ENCODE data around the gene TEFM.

The TEFM gene

GRCh38 chr17:30897311-30897710 is 8.7 kb downstream of the TEFM start:
- no peak overlapping the region for H3K4ac ChIP-seq (ENCODE audit: low read length)
- H3K4me2 ChIP-seq (ENCODE audit: insufficient read depth, low read length, poor library complexity, severe bottlenecking): no peak overlapping the region
- no peak overlapping the region for H3K14ac ChIP-seq (ENCODE audit: low read length)
- WGBS, 2 donors (ENCODE audit: extremely low coverage in 2 of 2, insufficient read length in 2 of 2, insufficient replicate concordance in 1 of 2): no CpG with 5 or more reads among the region's 5 CpGs
- H3K4me3 ChIP-seq (ENCODE audit: low read length in 2 of 2): no peak overlapping the region
- DNase-seq (ENCODE audit: low spot score): no peak
- H3K4me1 ChIP-seq (ENCODE audit: control insufficient read depth in 2 of 2, insufficient read depth in 1 of 2, low read depth in 1 of 2, low read length in 2 of 2): no peaks in the 10 kb centered on the region
- H2AK5ac ChIP-seq (ENCODE audit: low read depth, low read length): no peak overlapping the region
- no peak overlapping the region for H2BK12ac ChIP-seq (ENCODE audit: low read length)
- no peak overlapping the region for H3K27ac ChIP-seq (replicated peaks; ENCODE audit: low read length)
- H3K79me1 ChIP-seq (ENCODE audit: low read depth, low read length): no peaks in the 10 kb centered on the region
- H3K27me3 ChIP-seq (ENCODE audit: control insufficient read depth in 3 of 3, insufficient read depth in 3 of 3, low read depth in 1 of 3, low read length in 3 of 3): no peaks in the 10 kb centered on the region
- H4K8ac ChIP-seq (ENCODE audit: low read depth, low read length): no peak overlapping the region
- H2BK120ac ChIP-seq (ENCODE audit: low read depth, low read length): no peak overlapping the region
- no peaks in the 10 kb centered on the region for H3K9me3 ChIP-seq (replicated peaks in 1 of 2; ENCODE audit: control insufficient read depth in 2 of 2, insufficient read depth in 1 of 2, low read depth in 1 of 2, low read length in 2 of 2)
- H2BK5ac ChIP-seq (ENCODE audit: low read length): no peak overlapping the region
- no peak overlapping the region for H3K9ac ChIP-seq (ENCODE audit: low read depth, low read length, poor library complexity)
- no peak overlapping the region for H3K23ac ChIP-seq (ENCODE audit: low read depth, low read length, poor library complexity)
- no peak overlapping the region for H2BK15ac ChIP-seq (ENCODE audit: low read length)
- H3K18ac ChIP-seq (ENCODE audit: low read length): no peak overlapping the region
- H3K36me3 ChIP-seq (replicated peaks in 1 of 2; ENCODE audit: control insufficient read depth in 2 of 2, insufficient read depth in 2 of 2, low read length in 2 of 2): peaks cover 4 to 95% of the 10 kb centered on the region in 2 donors
- H4K91ac ChIP-seq (ENCODE audit: low read depth, low read length, poor library complexity): no peak overlapping the region
- no peak overlapping the region for H2AFZ ChIP-seq (ENCODE audit: low read length)

- H3K9me3 ChIP-seq (replicated peaks in 1 of 2; ENCODE audit: control insufficient read depth in 2 of 2, insufficient read depth in 1 of 2, low read depth in 1 of 2, low read length in 2 of 2): no peaks in the 10 kb centered on the region
- WGBS, 2 donors (ENCODE audit: extremely low coverage in 2 of 2, insufficient read length in 2 of 2, insufficient replicate concordance in 1 of 2): no CpG with 5 or more reads among the region's 3 CpGs
- H3K14ac ChIP-seq (ENCODE audit: low read length): no peak overlapping the region
Observed at GRCh38 chr17:30894236-30894635, 11.8 kb downstream of the TEFM start.

GRCh38 chr17:30886187-30886586 is 19.9 kb downstream of the TEFM start:
- Histone ChIP-seq H2BK15ac (ENCODE audit: low read length) (no peak overlapping the region), H3K4ac (ENCODE audit: low read length) (no peak overlapping the region), H2AK5ac (ENCODE audit: low read depth, low read length) (no peak overlapping the region), H2AFZ (ENCODE audit: low read length) (no peak overlapping the region), H2BK12ac (ENCODE audit: low read length) (no peak overlapping the region), H3K9me3 (replicated peaks in 1 of 2; ENCODE audit: control insufficient read depth in 2 of 2, insufficient read depth in 1 of 2, low read depth in 1 of 2, low read length in 2 of 2) (no peaks in the 10 kb centered on the region), H3K4me1 (ENCODE audit: control insufficient read depth in 2 of 2, insufficient read depth in 1 of 2, low read depth in 1 of 2, low read length in 2 of 2) (no peaks in the 10 kb centered on the region), H2BK120ac (ENCODE audit: low read depth, low read length) (no peak overlapping the region), H3K23ac (ENCODE audit: low read depth, low read length, poor library complexity) (no peak overlapping the region), H4K91ac (ENCODE audit: low read depth, low read length, poor library complexity) (no peak overlapping the region), H4K8ac (ENCODE audit: low read depth, low read length) (no peak overlapping the region), H3K18ac (ENCODE audit: low read length) (no peak overlapping the region), H3K9ac (ENCODE audit: low read depth, low read length, poor library complexity) (no peak overlapping the region), H3K27me3 (ENCODE audit: control insufficient read depth in 3 of 3, insufficient read depth in 3 of 3, low read depth in 1 of 3, low read length in 3 of 3) (no peaks in the 10 kb centered on the region), H3K27ac (replicated peaks; ENCODE audit: low read length) (no peak overlapping the region), H3K14ac (ENCODE audit: low read length) (no peak overlapping the region), H2BK5ac (ENCODE audit: low read length) (no peak overlapping the region), H3K4me3 (ENCODE audit: low read length in 2 of 2) (no peak overlapping the region), H3K79me1 (ENCODE audit: low read depth, low read length) (no peaks in the 10 kb centered on the region), H3K36me3 (replicated peaks in 1 of 2; ENCODE audit: control insufficient read depth in 2 of 2, insufficient read depth in 2 of 2, low read length in 2 of 2) (peaks cover 8 to 91% of the 10 kb centered on the region in 2 donors), H3K4me2 (ENCODE audit: insufficient read depth, low read length, poor library complexity, severe bottlenecking) (no peak overlapping the region)
- no peak for DNase-seq (ENCODE audit: low spot score)
- no CpG with 5 or more reads among the region's 5 CpGs for WGBS, 2 donors (ENCODE audit: extremely low coverage in 2 of 2, insufficient read length in 2 of 2, insufficient replicate concordance in 1 of 2)

More at GRCh38 chr17:30894236-30894635, 11.8 kb downstream of the TEFM start:
- Histone ChIP-seq H3K9ac (ENCODE audit: low read depth, low read length, poor library complexity) (no peak overlapping the region), H3K27me3 (ENCODE audit: control insufficient read depth in 3 of 3, insufficient read depth in 3 of 3, low read depth in 1 of 3, low read length in 3 of 3) (no peaks in the 10 kb centered on the region), H3K36me3 (replicated peaks in 1 of 2; ENCODE audit: control insufficient read depth in 2 of 2, insufficient read depth in 2 of 2, low read length in 2 of 2) (peaks cover 8 to 97% of the 10 kb centered on the region in 2 donors), H3K4me1 (ENCODE audit: control insufficient read depth in 2 of 2, insufficient read depth in 1 of 2, low read depth in 1 of 2, low read length in 2 of 2) (no peaks in the 10 kb centered on the region), H3K18ac (ENCODE audit: low read length) (no peak overlapping the region), H3K4me3 (ENCODE audit: low read length in 2 of 2) (no peak overlapping the region), H3K4me2 (ENCODE audit: insufficient read depth, low read length, poor library complexity, severe bottlenecking) (no peak overlapping the region), H4K91ac (ENCODE audit: low read depth, low read length, poor library complexity) (no peak overlapping the region), H4K8ac (ENCODE audit: low read depth, low read length) (no peak overlapping the region), H2BK5ac (ENCODE audit: low read length) (no peak overlapping the region), H3K79me1 (ENCODE audit: low read depth, low read length) (no peaks in the 10 kb centered on the region), H2BK12ac (ENCODE audit: low read length) (no peak overlapping the region), H2AK5ac (ENCODE audit: low read depth, low read length) (no peak overlapping the region), H3K4ac (ENCODE audit: low read length) (no peak overlapping the region), H2BK15ac (ENCODE audit: low read length) (no peak overlapping the region), H2AFZ (ENCODE audit: low read length) (no peak overlapping the region), H3K23ac (ENCODE audit: low read depth, low read length, poor library complexity) (no peak overlapping the region), H2BK120ac (ENCODE audit: low read depth, low read length) (no peak overlapping the region), H3K27ac (replicated peaks; ENCODE audit: low read length) (no peak overlapping the region)
- DNase-seq (ENCODE audit: low spot score): no peak

GRCh38 chr17:30869005-30869404 is 37.0 kb downstream of the TEFM start:
- Histone ChIP-seq H3K4me2 (ENCODE audit: insufficient read depth, low read length, poor library complexity, severe bottlenecking) (no peak overlapping the region), H2AK5ac (ENCODE audit: low read depth, low read length) (no peak overlapping the region), H3K36me3 (replicated peaks in 1 of 2; ENCODE audit: control insufficient read depth in 2 of 2, insufficient read depth in 2 of 2, low read length in 2 of 2) (peaks cover 18 to 95% of the 10 kb centered on the region in 2 donors), H2AFZ (ENCODE audit: low read length) (no peak overlapping the region), H4K8ac (ENCODE audit: low read depth, low read length) (no peak overlapping the region), H3K79me1 (ENCODE audit: low read depth, low read length) (no peaks in the 10 kb centered on the region), H3K27me3 (ENCODE audit: control insufficient read depth in 3 of 3, insufficient read depth in 3 of 3, low read depth in 1 of 3, low read length in 3 of 3) (no peaks in the 10 kb centered on the region), H3K23ac (ENCODE audit: low read depth, low read length, poor library complexity) (no peak overlapping the region), H3K4me3 (ENCODE audit: low read length in 2 of 2) (no peak overlapping the region), H3K4me1 (ENCODE audit: control insufficient read depth in 2 of 2, insufficient read depth in 1 of 2, low read depth in 1 of 2, low read length in 2 of 2) (no peaks in the 10 kb centered on the region), H4K91ac (ENCODE audit: low read depth, low read length, poor library complexity) (no peak overlapping the region), H3K27ac (replicated peaks; ENCODE audit: low read length) (no peak overlapping the region), H3K9me3 (replicated peaks in 1 of 2; ENCODE audit: control insufficient read depth in 2 of 2, insufficient read depth in 1 of 2, low read depth in 1 of 2, low read length in 2 of 2) (no peaks in the 10 kb centered on the region), H3K9ac (ENCODE audit: low read depth, low read length, poor library complexity) (no peak overlapping the region), H2BK12ac (ENCODE audit: low read length) (no peak overlapping the region), H2BK5ac (ENCODE audit: low read length) (no peak overlapping the region), H2BK120ac (ENCODE audit: low read depth, low read length) (no peak overlapping the region), H3K14ac (ENCODE audit: low read length) (no peak overlapping the region), H3K18ac (ENCODE audit: low read length) (no peak overlapping the region), H3K4ac (ENCODE audit: low read length) (no peak overlapping the region), H2BK15ac (ENCODE audit: low read length) (no peak overlapping the region)
- no CpG with 5 or more reads among the region's 6 CpGs for WGBS, 2 donors (ENCODE audit: extremely low coverage in 2 of 2, insufficient read length in 2 of 2, insufficient replicate concordance in 1 of 2)
- no peak for DNase-seq (ENCODE audit: low spot score)

All from neuronal stem cell (in vitro differentiated cells).